Right renal cortex interstitium (tissue), 3 donors: ENCODE results near the gene RUFY3. TPM values are rescaled to one million over a fixed set of nuclear protein-coding genes. Genes with fewer than 3 reads are reported as not detected.
"Not testable (repeated sequence)": the region's sequence is repeated elsewhere in the genome, so short reads cannot be mapped to it uniquely, and the experiment has no call there.

Experiments
- DNase-seq, 3 donors: peaks; one replicate each; pipeline ENCODE4 v3.0.0-alpha.2; 2013; ENCODE audit warnings: low read depth in 3 of 3, low spot score in 2 of 3
- polyA plus RNA-seq, 3 donors: library from polyadenylated mRNA; unstranded; fragments of 120-200 nt; gene quantifications; one replicate each; pipeline ENCODE4 v1.2.1, GENCODE V29; 2013; ENCODE audit not compliant: insufficient read length in 3 of 3

The RUFY3 gene
- polyA plus RNA-seq, 3 donors = 91.9 to 95.9 (median 93.3) TPM

- peak in 1 of 3 donors; percentile 6 for DNase-seq
These were observed 116.4 kb downstream of the RUFY3 start for GRCh38 chr4:70838204-70838603.

- peak; percentile 38 to 69 (median 62) for DNase-seq
These were observed 117.2 kb downstream of the RUFY3 start for GRCh38 chr4:70838666-70839588.

- peak; percentile 43 to 78 (median 75) for DNase-seq
These were observed 117.9 kb downstream of the RUFY3 start, which contains the start of gene GRSF1 for GRCh38 chr4:70839589-70840093. GRSF1 (minus strand) TSS chr4:70839890; CDS start chr4:70839827, 63 bp downstream.

- not testable (repeated sequence) for DNase-seq
These were observed 118.4 kb downstream of the RUFY3 start for GRCh38 chr4:70840137-70840536.

GRCh38 chr4:70840631-70841030 is 118.9 kb downstream of the RUFY3 start:
- DNase-seq = not testable (repeated sequence)

GRCh38 chr4:70841211-70841610 is 119.4 kb downstream of the RUFY3 start:
- no peak for DNase-seq

GRCh38 chr4:70841951-70842350 is 120.2 kb downstream of the RUFY3 start:
- DNase-seq = no peak

GRCh38 chr4:70842761-70843435 is 121.1 kb downstream of the RUFY3 start:
- no peak for DNase-seq

- no peak for DNase-seq
These were observed 122.4 kb downstream of the RUFY3 start for GRCh38 chr4:70844180-70844579.

- DNase-seq = no peak
These were observed 127.5 kb downstream of the RUFY3 start for GRCh38 chr4:70849291-70849690.

GRCh38 chr4:70855464-70855863 is 133.7 kb downstream of the RUFY3 start:
- DNase-seq = no peak

Other genes with a start within 250 kb of the RUFY3 start
- gene MUC7, start 249.8 kb upstream of the RUFY3 start, polyA plus RNA-seq = under 1 TPM in 2 of 3 donors, not detected in 1; 0.08 to 0.14 TPM
- not detected for gene AMTN, start 203.4 kb upstream of the RUFY3 start, polyA plus RNA-seq
- gene AMBN, start 129.7 kb upstream of the RUFY3 start, polyA plus RNA-seq = 1 to 10 TPM; 1.2 to 1.7 (median 1.3) TPM
- 1 to 10 TPM; 4.7 to 6.0 (median 5.9) TPM for gene ENAM, start 93.2 kb upstream of the RUFY3 start, polyA plus RNA-seq
- 1 to 10 TPM in 2 of 3 donors, under 1 TPM in 1; 0.69 to 1.6 (median 1.1) TPM for gene JCHAIN, start 55.5 kb upstream of the RUFY3 start, polyA plus RNA-seq
- gene UTP3, start 33.4 kb upstream of the RUFY3 start, polyA plus RNA-seq = 10 to 100 TPM; 54.0 to 58.0 (median 54.2) TPM
- 100 to 1,000 TPM; 134 to 139 (median 136) TPM for gene GRSF1, start 117.9 kb downstream of the RUFY3 start, polyA plus RNA-seq
- gene MOB1B, start 180.4 kb downstream of the RUFY3 start, polyA plus RNA-seq = 10 to 100 TPM; 38.1 to 41.3 (median 39.3) TPM